H1 (cell line): ENCODE data around the gene PIP5K1C. TPM values are rescaled to one million over a fixed set of nuclear protein-coding genes. Genes with fewer than 3 reads are reported as not detected.

Source experiments
- CTCF ChIA-PET: fragments of 300-600 bp; sonication (Branson Sonifier 250); formaldehyde crosslinking; loops from one replicate; lab custom pipeline; 2021; ENCODE audit not compliant: partially characterized antibody; lab: Charles Lee
- POLR2A ChIA-PET: fragments of 300-600 bp; sonication (Branson Sonifier 250); formaldehyde crosslinking; loops from one replicate; lab custom pipeline; 2021; ENCODE audit warnings: inconsistent platforms; ENCODE audit not compliant: partially characterized antibody; lab: Charles Lee
- DNase-seq, 2 experiments: peaks; one replicate each; pipeline versions ENCODE4 v3.0.0 to v3.0.0-alpha.2; 2010 to 2022; ENCODE audit warnings: low spot score in 2 of 2, low read depth in 1 of 2, mixed read lengths in 1 of 2
- FAIRE-seq: peaks from 2 replicates; lab custom pipeline; 2011; peaks lifted over from hg19 to GRCh38; lab: Jason Lieb, UNC
- H2AFZ ChIP-seq: 2 replicates; pipeline ENCODE4 v1.8.1; 2012; ENCODE audit warnings: low read length, inconsistent platforms
- H2AK5ac ChIP-seq: 2 replicates; pipeline ENCODE4 v1.6.1; 2013; ENCODE audit warnings: low read depth, low read length
- H2BK120ac ChIP-seq: replicated peaks from 2 replicates; pipeline ENCODE3; 2013; ENCODE audit warnings: low read depth, low read length, inconsistent platforms
- H2BK12ac ChIP-seq: 2 replicates; pipeline ENCODE4 v1.6.1; 2013; ENCODE audit warnings: low read depth, low read length
- H2BK15ac ChIP-seq: 2 replicates; pipeline ENCODE4 v1.6.1; 2013; ENCODE audit warnings: low read length
- H2BK20ac ChIP-seq: 2 replicates; pipeline ENCODE4 v1.6.1; 2013; ENCODE audit warnings: low read length
- H2BK5ac ChIP-seq: 2 replicates; pipeline ENCODE4 v1.6.1; 2013; ENCODE audit warnings: low read depth, low read length
- H3K14ac ChIP-seq: 2 replicates; pipeline ENCODE4 v1.6.1; 2013; ENCODE audit warnings: inconsistent platforms; ENCODE audit not compliant: insufficient read length
- H3K18ac ChIP-seq: 2 replicates; pipeline ENCODE4 v1.6.1; 2013; ENCODE audit warnings: low read length; ENCODE audit errors: extremely low read depth
- H3K23ac ChIP-seq: 2 replicates; pipeline ENCODE4 v1.6.1; 2013; ENCODE audit warnings: inconsistent platforms; ENCODE audit not compliant: insufficient read length
- H3K23me2 ChIP-seq: 2 replicates; pipeline ENCODE4 v1.6.1; 2013; ENCODE audit warnings: low read depth, low read length
- H3K27ac ChIP-seq: 2 replicates; pipeline ENCODE4 v1.6.1; 2011; ENCODE audit warnings: low read depth, low read length, inconsistent platforms
- H3K27me3 ChIP-seq, 4 experiments: replicated peaks in 1 of 4; 1 replicate in 1 of 4; 2 replicates in 3 of 4; pipeline versions ENCODE4 v1.6.1 to v1.8.1; 2011 to 2013; ENCODE audit warnings: low read length in 3 of 4, mild to moderate bottlenecking in 3 of 4, inconsistent platforms in 2 of 4, mixed read lengths in 2 of 4, moderate library complexity in 1 of 4; ENCODE audit not compliant: control insufficient read depth in 3 of 4, insufficient read depth in 3 of 4; ENCODE audit errors: extremely low read depth in 1 of 4
- H3K36me3 ChIP-seq, 4 experiments: 2 replicates each; pipeline versions ENCODE4 v1.6.1 to v1.8.1; 2011 to 2013; ENCODE audit warnings: mild to moderate bottlenecking in 4 of 4, low read length in 3 of 4, moderate library complexity in 2 of 4, control low read depth in 1 of 4, inconsistent platforms in 1 of 4; ENCODE audit not compliant: insufficient read depth in 4 of 4, control insufficient read depth in 2 of 4
- H3K4ac ChIP-seq: replicated peaks from 2 replicates; pipeline ENCODE3; 2013; ENCODE audit warnings: low read length, low read depth, mixed read lengths, inconsistent platforms; ENCODE audit not compliant: insufficient read length
- H3K4me1 ChIP-seq, 4 experiments: replicated peaks in 1 of 4; 1 replicate in 1 of 4; 2 replicates in 3 of 4; pipeline versions ENCODE4 v1.6.1 to v1.8.1; 2011 to 2013; ENCODE audit warnings: low read length in 3 of 4, inconsistent platforms in 2 of 4, mixed read lengths in 1 of 4; ENCODE audit not compliant: insufficient read depth in 4 of 4, control insufficient read depth in 3 of 4
- H3K4me2 ChIP-seq, 2 experiments: 2 replicates each; pipeline versions ENCODE4 v1.6.1 to v1.8.1; 2011 to 2013; ENCODE audit warnings: low read depth in 2 of 2, low read length in 2 of 2, control low read depth in 1 of 2, inconsistent platforms in 1 of 2, mild to moderate bottlenecking in 1 of 2; ENCODE audit not compliant: insufficient read depth in 1 of 2
- H3K4me3 ChIP-seq, 4 experiments: fragments of 200-600, 300-600 bp in 1 of 4; sonication (generic), shearing (Covaris generic), sonication (Bioruptor Twin) in 1 of 4; 2 replicates each; pipeline versions ENCODE4 v1.5.1 to v1.8.1; 2011 to 2016; ENCODE audit warnings: low read length in 4 of 4, low read depth in 3 of 4, control low read depth in 2 of 4, inconsistent platforms in 2 of 4, mild to moderate bottlenecking in 2 of 4, mixed read lengths in 1 of 4, moderate library complexity in 1 of 4; ENCODE audit not compliant: insufficient read depth in 2 of 4; ENCODE audit errors: extremely low read depth in 1 of 4
- H3K56ac ChIP-seq: replicated peaks from 2 replicates; pipeline ENCODE3; 2013; ENCODE audit warnings: low read depth, mild to moderate bottlenecking, mixed read lengths, low read length, inconsistent platforms; ENCODE audit not compliant: insufficient read length
- H3K79me1 ChIP-seq: 2 replicates; pipeline ENCODE4 v1.6.1; 2013; ENCODE audit warnings: low read depth, low read length, control low read depth
- H3K79me2 ChIP-seq, 2 experiments: 2 replicates each; pipeline versions ENCODE4 v1.6.1 to v1.8.1; 2012 to 2013; ENCODE audit warnings: low read length in 2 of 2, mild to moderate bottlenecking in 2 of 2, inconsistent platforms in 1 of 2; ENCODE audit not compliant: insufficient read depth in 2 of 2, control insufficient read depth in 1 of 2
- H3K9ac ChIP-seq, 4 experiments: replicated peaks in 1 of 4; 1 replicate in 1 of 4; 2 replicates in 3 of 4; pipeline versions ENCODE4 v1.6.1 to v1.8.1; 2011 to 2013; ENCODE audit warnings: low read depth in 3 of 4, low read length in 3 of 4, control low read depth in 2 of 4, mild to moderate bottlenecking in 2 of 4, moderate library complexity in 2 of 4, inconsistent platforms in 1 of 4; ENCODE audit errors: extremely low read depth in 1 of 4
- H3K9me3 ChIP-seq, 2 experiments: 2 replicates each; pipeline versions ENCODE4 v1.6.1 to v1.8.1; 2012 to 2013; ENCODE audit warnings: mild to moderate bottlenecking in 2 of 2, moderate library complexity in 2 of 2, control low read depth in 1 of 2, inconsistent platforms in 1 of 2, low read depth in 1 of 2, low read length in 1 of 2, mixed read lengths in 1 of 2; ENCODE audit not compliant: insufficient read depth in 2 of 2
- H4K20me1 ChIP-seq, 2 experiments: replicated peaks in 1 of 2; 2 replicates each; pipeline versions ENCODE3 to v1.8.1; 2011 to 2013; ENCODE audit warnings: inconsistent platforms in 2 of 2, low read length in 2 of 2, mild to moderate bottlenecking in 1 of 2; ENCODE audit not compliant: insufficient read depth in 2 of 2, control insufficient read depth in 1 of 2
- H4K5ac ChIP-seq: 2 replicates; pipeline ENCODE4 v1.6.1; 2013; ENCODE audit warnings: low read length, low read depth, mixed read lengths, inconsistent platforms; ENCODE audit not compliant: insufficient read length
- H4K8ac ChIP-seq: 2 replicates; pipeline ENCODE4 v1.8.0; 2013; ENCODE audit warnings: mild to moderate bottlenecking, moderate library complexity, low read length, inconsistent platforms; ENCODE audit not compliant: insufficient read depth; ENCODE audit errors: extremely low read depth
- H4K91ac ChIP-seq: replicated peaks from 2 replicates; pipeline ENCODE3; 2013; ENCODE audit warnings: low read length, mixed read lengths, inconsistent platforms; ENCODE audit not compliant: insufficient read length
- CTBP2 ChIP-seq: IDR thresholded peaks from 2 replicates; pipeline ENCODE4 v1.7.0; 2011; ENCODE audit warnings: borderline replicate concordance, mild to moderate bottlenecking, moderate library complexity, mixed read lengths, low read length; ENCODE audit not compliant: insufficient read depth, insufficient read length
- CTCF ChIP-seq, 3 experiments: IDR thresholded peaks; 1 replicate in 2 of 3; 2 replicates in 1 of 3; pipeline versions ENCODE4 v1.5.1 to v1.6.1; 2011; ENCODE audit warnings: low read length in 3 of 3, mild to moderate bottlenecking in 3 of 3, inconsistent platforms in 2 of 3, low read depth in 1 of 3, moderate library complexity in 1 of 3; ENCODE audit not compliant: insufficient read depth in 1 of 3; ENCODE audit errors: control extremely low read depth in 1 of 3
- MAX ChIP-seq: IDR thresholded peaks from 2 replicates; pipeline ENCODE4 v1.6.1; 2012; ENCODE audit warnings: inconsistent platforms
- RAD21 ChIP-seq, 2 experiments: IDR thresholded peaks in 1 of 2; conservative IDR thresholded peaks in 1 of 2; 2 replicates each; pipeline ENCODE4 v1.6.1; 2011; ENCODE audit warnings: low read depth in 2 of 2, low read length in 2 of 2, improper control_type of control experiment in 1 of 2, inconsistent platforms in 1 of 2, mild to moderate bottlenecking in 1 of 2, moderate library complexity in 1 of 2
- TAF1 ChIP-seq: IDR thresholded peaks from 2 replicates; pipeline ENCODE4 v1.6.1; 2011; ENCODE audit warnings: mild to moderate bottlenecking, low read depth, low read length
- TEAD4 ChIP-seq: IDR thresholded peaks from 2 replicates; pipeline ENCODE4 v1.6.1; 2012; ENCODE audit warnings: low read depth, low read length, inconsistent platforms, mixed read lengths
- YY1 ChIP-seq: IDR thresholded peaks from 2 replicates; pipeline ENCODE4 v1.6.1; 2011; ENCODE audit warnings: low read depth, mild to moderate bottlenecking, low read length
- WGBS, 2 experiments: shearing (Covaris generic) in 1 of 2; methylation state at CpG; one replicate each; pipeline versions ENCODE4 v1.1.6 to v1.1.7; 2013 to 2015; ENCODE audit warnings: low lambda C conversion rate in 2 of 2, mixed read lengths in 2 of 2, inconsistent platforms in 1 of 2, low coverage in 1 of 2, missing lambda C conversion rate in 1 of 2; ENCODE audit not compliant: insufficient replicate concordance in 2 of 2, insufficient coverage in 1 of 2, insufficient read length in 1 of 2; ENCODE audit errors: extremely low coverage in 1 of 2, missing lambda C conversion rate in 1 of 2; 5-methylcytosine and 5-hydroxymethylcytosine counted together
- polyA plus RNA-seq, 7 experiments: library from polyadenylated mRNA; depleted of rRNA in 3 of 7; stranded (reverse) in 5 of 7; unstranded in 2 of 7; fragments of >200 nt in 5 of 7; fragments of 200-250 nt in 2 of 7; gene quantifications; 1 replicate in 5 of 7; 2 replicates in 1 of 7; 4 replicates in 1 of 7; pipeline versions ENCODE4 v1.2.1 to v1.2.3, GENCODE V29; 2011 to 2013; ENCODE audit warnings: missing spikeins in 2 of 7, mixed read lengths in 2 of 7
- total RNA-seq: library from RNA; stranded (reverse); fragmentation: NEBNext Ultra II Directional; extraction: Animal tissue kit (Norgen Biotek cat#: 25700); gene quantifications from 2 replicates; pipeline ENCODE4 v1.2.1, GENCODE V29; 2021

The PIP5K1C gene
- total and polyA plus RNA-seq, 2 of the 8 experiments (the other 6 are each of a cell fraction or from before 2014, with no cell fraction given), result 10.6 to 32.9 TPM

DNA sequence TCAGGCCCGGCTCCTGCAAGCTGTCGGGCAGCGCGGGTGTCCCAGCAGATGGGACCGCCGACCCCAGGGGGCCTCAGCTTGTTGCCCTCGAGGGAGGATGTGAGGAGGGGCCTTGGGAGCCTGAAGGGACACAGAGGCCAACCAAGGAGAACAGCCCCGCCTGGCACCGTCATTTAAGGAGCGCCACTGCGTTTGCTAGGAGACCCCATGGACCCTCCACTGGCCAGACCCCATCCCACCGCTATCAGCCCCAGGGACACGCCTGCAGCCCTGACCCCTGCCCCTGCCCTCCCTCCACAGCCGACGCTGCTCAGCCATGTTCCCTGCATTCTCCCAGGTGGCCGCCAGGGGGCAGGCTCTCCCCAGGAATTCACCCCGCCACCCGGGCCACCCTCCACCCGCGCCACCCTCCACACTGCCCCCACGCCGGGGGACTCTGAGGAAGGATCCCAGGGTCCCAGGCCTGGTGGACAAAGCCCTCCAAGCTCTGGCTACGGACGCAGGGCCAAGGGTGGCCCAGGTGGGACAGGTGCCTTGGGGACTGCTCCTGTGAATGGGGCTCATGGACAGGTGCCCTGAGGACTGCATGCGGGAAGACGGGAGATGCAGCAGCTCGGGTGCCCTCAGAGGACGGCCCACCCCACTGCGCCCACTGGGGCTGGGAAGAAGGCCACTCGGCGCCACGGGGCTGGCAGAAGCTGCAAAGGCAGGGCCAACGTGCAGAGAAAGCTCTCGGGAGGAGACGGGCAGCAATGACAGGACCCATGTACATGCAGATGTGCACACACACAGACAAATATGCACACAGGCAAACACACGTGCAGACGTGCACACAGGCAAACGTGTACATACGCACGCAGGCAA, 34.4 kb downstream of the PIP5K1C start:
- Histone ChIP-seq H3K79me2 (no peaks in the 10 kb centered on the region), H4K20me1 (peaks cover 8 to 37% of the 10 kb centered on the region in 2 experiments), H2AK5ac (no peak overlapping the region), H2BK12ac (peak overlapping the region; percentile 99; the same call in 1 of the 2 replicates), H2BK20ac (peak overlapping the region; percentile 75; the same call in 1 of the 2 replicates), H2BK15ac (peak overlapping the region; percentile 55; the same call in 1 of the 2 replicates), H3K56ac (no peak overlapping the region), H3K27ac (no peak overlapping the region), H3K4me2 (no peak overlapping the region), H3K79me1 (no peaks in the 10 kb centered on the region; the same call in 1 of the 2 replicates), H3K36me3 (peaks cover 0 to 9% (median 5%) of the 10 kb centered on the region in 4 experiments; a peak in 4 of 8 replicates), H2AFZ (no peak overlapping the region), H4K8ac (peak overlapping the region; percentile 43; the same call in 1 of the 2 replicates), H3K4me3 (no peak overlapping the region), H3K4ac (peak overlapping the region; percentile 97), H3K27me3 (no peaks in the 10 kb centered on the region), H4K91ac (peak overlapping the region; percentile 84), H3K18ac (no peak overlapping the region; the same call in 1 of the 2 replicates), H3K9ac (no peak overlapping the region; a peak in 1 of 7 replicates), H4K5ac (no peak overlapping the region), H3K23me2 (peaks cover 2% of the 10 kb centered on the region; the same call in 1 of the 2 replicates), H3K23ac (no peak overlapping the region), H2BK120ac (no peak overlapping the region), H3K9me3 (no peaks in the 10 kb centered on the region), H2BK5ac (peak overlapping the region; percentile 71), H3K14ac (no peak overlapping the region), H3K4me1 (peaks cover 0 to 11% (median 2%) of the 10 kb centered on the region in 4 experiments; a peak in 5 of 7 replicates)
- 82% methylated on average over 25 of the region's 40 CpGs; no CpG with 5 or more reads in 1 of the 2 experiments for WGBS, 2 experiments
- POLR2A ChIA-PET, result interaction anchor here (2.5 kb wide), 1 partner anchor 23 kb away, joined by 12 read pairs; no protein-coding TSS in a partner anchor
- FAIRE-seq (no peak), DNase-seq (peak in 1 of 2 experiments; percentile 96)
- CTCF ChIA-PET, result interaction anchor here (0.5 to 5.8 kb wide), 22 partner anchors 9 to 918 kb away, joined by 3 to 110 read pairs (median 4); partner anchors contain the start of genes MRPL54, NMRK2, PIP5K1C and TJP3
- TF ChIP-seq CTBP2 (no peak), TEAD4 (peak; percentile 83), MAX (peak; percentile 43; the same call in 1 of the 2 replicates), CTCF (IDR thresholded peaks at IDR 0.05; ENCODE audit: control extremely low read depth in 1 of 3, insufficient read depth in 1 of 3, low read depth in 1 of 3, low read length in 3 of 3) (peak; percentile 82 to 97 (median 90)), RAD21 (IDR thresholded peaks at IDR 0.05 in 1 of 2, conservative IDR thresholded peaks at IDR 0.05 in 1 of 2; ENCODE audit: low read depth in 2 of 2, low read length in 2 of 2) (peak; percentile 90 to 94), TAF1 (no peak), YY1 (peak; percentile 47; the same call in 1 of the 2 replicates)
